NCI-H2171 treated with DMSO at 0.1 percent for 48 hours (cell line): ENCODE data around the gene STXBP2.
"Not testable (repeated sequence)": the region's sequence is repeated elsewhere in the genome, so short reads cannot be mapped to it uniquely, and the experiment has no call there.

ENCODE experiments used
- DNase-seq: peaks from one replicate; lab custom pipeline; 2025; lab: John Stamatoyannopoulos, UW

Gene STXBP2

GRCh38 chr19:7632340-7633203 lies 4.3 kb upstream of the STXBP2 start:
- DNase-seq, result no peak

- DNase-seq, result no peak
Measured at GRCh38 chr19:7633698-7634097, 3.2 kb upstream of the STXBP2 start, which contains the start of gene PCP2. TSS of gene PCP2 (minus strand) at chr19:7633719. CDS start at chr19:7633457, 262 bp downstream.

GRCh38 chr19:7635670-7636069 lies 1.2 kb upstream of the STXBP2 start:
- no peak for DNase-seq

- no peak for DNase-seq
Measured at GRCh38 chr19:7636317-7636690, 606 bp upstream of the STXBP2 start.

GRCh38 chr19:7637374-7638256 lies 705 bp downstream of the STXBP2 start:
- no peak for DNase-seq

- peak; percentile 49 for DNase-seq
Measured at GRCh38 chr19:7638802-7639465, 2.0 kb downstream of the STXBP2 start.

- no peak for DNase-seq
Measured at GRCh38 chr19:7639863-7640348, 3.0 kb downstream of the STXBP2 start.

- no peak for DNase-seq
Measured at GRCh38 chr19:7640803-7641202, 3.9 kb downstream of the STXBP2 start.

GRCh38 chr19:7641290-7642276 lies 4.7 kb downstream of the STXBP2 start:
- DNase-seq, result no peak

GRCh38 chr19:7642295-7643030 lies 5.6 kb downstream of the STXBP2 start:
- no peak for DNase-seq

- no peak for DNase-seq
Measured at GRCh38 chr19:7643031-7643415, 6.1 kb downstream of the STXBP2 start.

GRCh38 chr19:7643629-7644549 lies 7.0 kb downstream of the STXBP2 start:
- not testable (repeated sequence) for DNase-seq

- DNase-seq, result no peak
Measured at GRCh38 chr19:7644550-7644877, 7.6 kb downstream of the STXBP2 start.

- no peak for DNase-seq
Measured at GRCh38 chr19:7645163-7645562, 8.3 kb downstream of the STXBP2 start.

GRCh38 chr19:7645656-7646425 lies 8.9 kb downstream of the STXBP2 start:
- no peak for DNase-seq

GRCh38 chr19:7646426-7646700 lies 9.5 kb downstream of the STXBP2 start:
- no peak for DNase-seq

GRCh38 chr19:7647156-7647555 lies 10.2 kb downstream of the STXBP2 start:
- no peak for DNase-seq

GRCh38 chr19:7648265-7649014 lies 11.5 kb downstream of the STXBP2 start:
- no peak for DNase-seq
